ENCODE data around the gene NTSR1.

Gene NTSR1

GRCh38 chr20:62791301-62792181, 82.9 kb downstream of the NTSR1 start:
- DNase-seq, result peak; percentile 90

- no peak for DNase-seq
These were observed 83.7 kb downstream of the NTSR1 start for GRCh38 chr20:62792182-62792939.

GRCh38 chr20:62792940-62793756, 84.5 kb downstream of the NTSR1 start:
- DNase-seq, result no peak

GRCh38 chr20:62793757-62794006, 85.0 kb downstream of the NTSR1 start:
- DNase-seq, result no peak

- peak; percentile 97 to 98 for DNase-seq
These were observed 85.5 kb downstream of the NTSR1 start for GRCh38 chr20:62794007-62794724.

GRCh38 chr20:62795023-62795761, 86.6 kb downstream of the NTSR1 start:
- peak; percentile 24 to 51 for DNase-seq

GRCh38 chr20:62796699-62797491, 88.3 kb downstream of the NTSR1 start:
- no peak for DNase-seq

GRCh38 chr20:62797671-62798532, 89.3 kb downstream of the NTSR1 start:
- peak; percentile 47 to 48 for DNase-seq

GRCh38 chr20:62799036-62799435, 90.4 kb downstream of the NTSR1 start:
- DNase-seq, result no peak

- DNase-seq, result no peak
These were observed 90.8 kb downstream of the NTSR1 start for GRCh38 chr20:62799459-62799858.

- DNase-seq, result no peak
These were observed 91.2 kb downstream of the NTSR1 start for GRCh38 chr20:62799873-62800272.

- no peak for DNase-seq
These were observed 92.0 kb downstream of the NTSR1 start for GRCh38 chr20:62800314-62801259.

GRCh38 chr20:62801284-62802010, 92.8 kb downstream of the NTSR1 start:
- DNase-seq, result no peak

GRCh38 chr20:62802026-62802712, 93.5 kb downstream of the NTSR1 start:
- no peak for DNase-seq

- DNase-seq, result no peak
These were observed 95.5 kb downstream of the NTSR1 start for GRCh38 chr20:62804021-62804626.

- peak; percentile 34 to 57 for DNase-seq
These were observed 96.1 kb downstream of the NTSR1 start, which contains the start of gene OGFR for GRCh38 chr20:62804627-62805154. OGFR (plus strand) TSS chr20:62804835; CDS start chr20:62804860, 25 bp downstream.

Measured in inflammatory macrophage (primary cell).